ENCODE results near the gene PTCRA.

DNA sequence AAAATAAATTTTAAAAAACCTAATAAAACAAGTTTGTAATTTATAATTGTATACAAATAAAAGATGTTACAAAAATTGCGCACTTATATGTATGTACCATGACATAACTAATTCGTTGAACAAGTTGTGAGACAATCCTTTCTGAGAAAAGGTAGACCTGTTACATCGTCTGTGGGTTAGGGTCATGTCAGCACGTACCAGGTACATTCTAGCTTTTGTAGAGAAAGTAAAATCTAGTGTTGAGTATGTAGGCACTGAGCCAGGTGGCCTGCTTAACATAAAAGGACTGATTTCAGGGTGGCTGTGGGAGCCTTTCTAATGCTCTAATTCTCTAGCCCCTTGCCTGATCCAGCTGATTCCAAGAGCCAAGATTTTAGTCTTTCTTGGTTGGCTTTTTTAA lies 26.0 kb upstream of the PTCRA start:
- TF ChIP-seq, protein P1, sequence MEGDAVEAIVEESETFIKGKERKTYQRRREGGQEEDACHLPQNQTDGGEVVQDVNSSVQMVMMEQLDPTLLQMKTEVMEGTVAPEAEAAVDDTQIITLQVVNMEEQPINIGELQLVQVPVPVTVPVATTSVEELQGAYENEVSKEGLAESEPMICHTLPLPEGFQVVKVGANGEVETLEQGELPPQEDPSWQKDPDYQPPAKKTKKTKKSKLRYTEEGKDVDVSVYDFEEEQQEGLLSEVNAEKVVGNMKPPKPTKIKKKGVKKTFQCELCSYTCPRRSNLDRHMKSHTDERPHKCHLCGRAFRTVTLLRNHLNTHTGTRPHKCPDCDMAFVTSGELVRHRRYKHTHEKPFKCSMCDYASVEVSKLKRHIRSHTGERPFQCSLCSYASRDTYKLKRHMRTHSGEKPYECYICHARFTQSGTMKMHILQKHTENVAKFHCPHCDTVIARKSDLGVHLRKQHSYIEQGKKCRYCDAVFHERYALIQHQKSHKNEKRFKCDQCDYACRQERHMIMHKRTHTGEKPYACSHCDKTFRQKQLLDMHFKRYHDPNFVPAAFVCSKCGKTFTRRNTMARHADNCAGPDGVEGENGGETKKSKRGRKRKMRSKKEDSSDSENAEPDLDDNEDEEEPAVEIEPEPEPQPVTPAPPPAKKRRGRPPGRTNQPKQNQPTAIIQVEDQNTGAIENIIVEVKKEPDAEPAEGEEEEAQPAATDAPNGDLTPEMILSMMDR (IDR thresholded peaks at IDR 0.05) = no peak
- TF ChIP-seq POLR2A (IDR thresholded peaks at IDR 0.05) = no peak
